ENCODE results near the gene ANKRD22.

ANKRD22 gene

DNA sequence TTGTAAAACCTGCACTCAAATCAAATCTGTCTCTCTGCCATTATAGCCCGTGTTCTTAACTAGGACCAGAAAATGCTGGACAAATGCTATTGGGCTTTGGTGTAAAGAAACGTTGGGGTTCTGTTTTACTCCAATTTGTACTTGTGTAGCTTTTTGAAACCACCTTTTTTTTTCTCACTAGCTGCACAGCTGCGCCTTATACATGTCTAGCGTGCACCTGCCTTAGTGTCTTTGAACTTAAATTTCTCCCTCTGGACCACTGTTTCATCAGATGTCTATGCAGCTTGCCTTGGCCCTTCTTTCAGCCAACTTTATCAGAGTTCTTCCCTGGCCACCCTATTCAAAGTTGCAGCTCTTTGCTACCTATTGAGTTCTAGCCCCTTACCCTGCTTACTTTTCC, 42.0 kb downstream of the ANKRD22 start:
- no peak for TF ChIP-seq GATA1 (IDR thresholded peaks at IDR 0.05; ENCODE audit: low read depth, low read length)
- TF ChIP-seq POLR2A (IDR thresholded peaks at IDR 0.05; ENCODE audit: low read length): no peak
- no peak for DNase-seq

DNA sequence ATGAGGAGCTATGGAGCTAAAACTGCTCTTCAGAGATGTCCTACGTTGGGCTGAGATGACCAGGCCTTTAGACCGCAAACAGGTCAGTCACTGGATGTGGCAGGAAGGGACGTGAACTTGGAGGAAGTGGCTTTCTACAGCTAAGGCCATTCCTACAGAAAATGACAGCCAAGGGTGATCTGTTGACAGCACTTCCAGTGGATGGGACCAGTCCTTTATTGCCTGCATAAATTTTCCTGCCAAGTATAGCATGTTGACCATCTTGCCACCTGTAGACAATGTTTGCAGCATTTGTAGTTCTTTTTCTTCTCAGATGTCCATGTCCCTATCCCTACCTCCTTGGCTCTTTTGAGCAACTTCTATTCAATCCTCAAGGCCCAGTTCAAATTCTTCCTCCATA, 45.7 kb downstream of the ANKRD22 start:
- TF ChIP-seq GATA1 (IDR thresholded peaks at IDR 0.05; ENCODE audit: low read depth, low read length) (no peak), POLR2A (IDR thresholded peaks at IDR 0.05; ENCODE audit: low read length) (no peak)
- DNase-seq: no peak

DNA sequence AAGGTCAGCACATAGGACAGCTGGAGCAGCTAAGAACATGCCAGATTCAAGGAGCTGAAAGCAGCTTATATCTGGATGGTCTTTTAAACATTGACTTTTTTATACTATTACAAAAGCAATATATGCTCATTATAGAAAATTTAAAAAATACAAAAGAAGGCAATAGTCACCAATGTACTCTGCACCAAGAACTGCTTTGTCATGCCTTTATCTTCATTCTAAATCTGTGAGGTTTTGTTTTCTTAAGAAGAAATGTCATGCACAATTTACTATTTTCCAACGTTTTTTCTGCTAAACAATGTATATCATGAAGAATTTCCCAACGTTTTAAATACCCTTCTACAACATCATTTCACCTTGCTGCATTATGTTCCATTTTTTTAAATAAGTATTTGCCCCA, 46.3 kb downstream of the ANKRD22 start:
- DNase-seq: no peak
- TF ChIP-seq GATA1 (IDR thresholded peaks at IDR 0.05; ENCODE audit: low read depth, low read length) (no peak), POLR2A (IDR thresholded peaks at IDR 0.05; ENCODE audit: low read length) (no peak)

DNA sequence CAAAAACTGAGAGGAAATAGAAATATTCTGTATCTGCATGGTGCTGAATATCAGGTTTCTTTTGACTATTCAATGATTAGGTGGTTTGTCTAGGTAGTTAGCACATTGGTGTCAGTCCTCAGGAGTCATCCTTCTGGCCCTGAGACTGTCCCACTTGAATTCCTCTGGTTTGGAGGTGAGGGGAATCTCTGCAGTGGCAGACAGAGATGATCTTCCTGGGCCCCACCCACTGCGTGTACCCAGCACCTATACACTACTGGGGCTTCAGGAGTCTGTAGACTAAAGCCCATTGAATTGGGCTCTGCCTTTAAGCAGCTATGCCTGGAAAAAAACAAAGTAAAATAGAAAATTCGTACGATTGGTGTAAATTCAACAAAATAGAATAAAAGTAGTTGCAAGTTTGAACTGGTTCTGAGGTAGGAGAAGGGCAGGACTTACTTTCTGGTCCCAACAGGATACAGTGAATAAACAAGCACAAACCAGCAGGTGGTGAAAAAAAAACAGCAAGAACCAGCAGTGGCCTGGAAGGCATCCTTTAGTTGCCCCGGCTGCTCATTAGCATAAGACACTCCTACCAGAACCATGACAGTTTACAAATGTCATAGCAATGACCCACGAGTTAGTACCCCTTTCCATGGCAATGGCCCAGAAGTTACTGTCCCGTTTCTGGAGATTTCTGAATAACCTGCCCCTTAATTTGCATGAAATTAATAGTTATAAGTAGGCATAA, 47.4 kb downstream of the ANKRD22 start:
- no peak for TF ChIP-seq POLR2A (IDR thresholded peaks at IDR 0.05; ENCODE audit: low read length)
- TF ChIP-seq GATA1 (IDR thresholded peaks at IDR 0.05; ENCODE audit: low read depth, low read length): no peak
- DNase-seq: no peak

DNA sequence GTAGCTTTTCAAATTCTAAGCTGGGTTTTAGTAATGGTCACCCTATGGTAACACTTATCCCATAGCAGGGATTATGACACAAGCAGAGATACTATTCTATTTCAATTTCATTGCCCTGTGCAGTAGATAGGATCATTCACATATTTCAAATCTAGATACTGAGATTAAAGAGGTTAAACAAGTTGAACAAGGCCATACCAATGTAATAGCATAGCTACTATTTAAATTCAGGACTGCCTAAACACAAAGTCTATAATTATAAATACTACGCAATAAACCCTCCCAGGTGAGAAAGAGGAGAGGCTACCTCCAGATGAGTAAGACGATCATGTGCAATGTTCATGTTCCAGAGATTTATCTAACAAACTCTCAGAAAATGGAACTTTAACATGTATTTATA, 48.0 kb downstream of the ANKRD22 start:
- DNase-seq: no peak
- TF ChIP-seq GATA1 (IDR thresholded peaks at IDR 0.05; ENCODE audit: low read depth, low read length) (no peak), POLR2A (IDR thresholded peaks at IDR 0.05; ENCODE audit: low read length) (no peak)

DNA sequence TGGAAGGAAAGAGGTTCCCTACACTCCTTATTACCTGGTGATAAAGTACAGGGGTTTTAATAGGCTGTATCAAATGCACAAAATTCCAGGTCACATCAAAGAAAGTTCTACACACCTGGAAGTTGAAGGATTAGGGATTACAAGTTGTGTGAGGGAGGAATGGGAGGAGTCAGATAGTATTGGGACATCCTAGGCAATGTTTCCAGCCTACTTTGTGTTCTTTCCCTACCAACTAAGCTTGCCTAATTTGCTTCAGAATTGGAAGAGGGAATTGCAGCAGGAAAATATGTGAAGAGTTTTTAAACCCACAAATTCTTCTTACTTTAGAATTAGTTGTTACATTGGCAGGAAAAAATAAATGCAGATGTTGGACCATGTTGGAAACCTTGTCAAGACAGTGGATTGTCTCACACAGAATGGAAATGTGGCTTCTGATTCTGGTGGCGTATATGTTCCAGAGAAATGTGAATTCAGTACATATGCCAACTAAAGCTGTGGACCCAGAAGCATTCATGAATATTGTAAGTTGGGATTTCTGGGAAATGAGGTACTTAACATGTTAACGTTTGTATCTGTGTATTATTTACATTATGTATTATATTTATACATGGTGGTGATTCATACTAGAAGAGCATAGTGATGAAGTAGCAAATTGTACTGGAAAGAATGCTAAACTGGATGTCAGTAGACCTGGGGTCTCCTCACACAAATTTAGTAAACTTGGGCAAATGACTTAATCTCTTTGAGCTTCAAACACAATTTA, 48.9 kb downstream of the ANKRD22 start, which contains the start of gene LIPM:
LIPM (plus strand) TSS at position 208 of the 763 bp plus-strand sequence; CDS start at position 375, 167 bp downstream.
- TF ChIP-seq GATA1 (IDR thresholded peaks at IDR 0.05; ENCODE audit: low read depth, low read length): no peak
- no peak for DNase-seq

DNA sequence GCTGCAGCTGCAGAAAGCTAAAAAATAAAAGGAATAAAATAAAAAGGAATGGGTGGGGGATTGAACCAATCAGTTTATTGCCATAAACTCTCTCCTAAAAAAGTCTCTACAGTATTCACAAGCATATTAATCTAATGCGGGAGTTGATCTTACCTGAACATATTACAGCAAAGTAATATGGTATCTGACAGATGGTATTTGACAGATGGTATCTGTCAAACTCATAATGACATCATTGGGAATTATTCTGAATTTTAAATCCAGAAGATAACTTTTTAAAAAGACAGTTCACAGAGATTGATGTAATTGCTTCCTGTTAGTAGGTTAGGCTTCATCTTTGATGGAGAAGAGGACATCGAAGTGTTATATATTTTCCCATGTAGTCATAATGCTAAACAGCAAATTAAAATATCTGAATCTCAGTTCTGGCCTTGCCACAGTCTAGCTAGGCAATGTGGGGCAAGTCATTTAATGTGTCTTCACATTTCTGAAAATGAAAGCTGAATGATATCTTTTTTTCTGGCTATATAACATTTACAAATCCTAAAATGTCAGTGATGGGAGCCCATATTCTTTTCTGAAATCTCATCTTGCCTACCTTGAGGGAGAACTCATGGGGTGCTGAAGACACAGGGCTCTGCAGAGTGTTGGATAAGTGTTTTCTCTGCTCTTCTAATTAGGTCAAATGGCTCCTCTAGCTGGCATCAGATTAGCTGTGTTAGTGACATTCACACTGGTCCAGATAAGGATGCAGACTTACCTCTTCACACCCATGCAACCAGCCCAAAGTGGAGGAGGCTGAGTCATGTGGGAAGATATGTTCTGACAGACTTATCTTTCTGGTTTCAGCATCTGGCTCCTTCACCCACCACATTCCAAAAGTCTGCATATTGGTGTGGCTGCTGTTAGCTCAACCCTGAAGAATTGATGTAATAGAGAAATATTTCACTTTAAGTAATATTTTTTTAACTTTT, 51.2 kb downstream of the ANKRD22 start:
- peak; percentile 67 to 82 for DNase-seq
- TF ChIP-seq POLR2A (IDR thresholded peaks at IDR 0.05; ENCODE audit: low read length): no peak
- no peak for TF ChIP-seq GATA1 (IDR thresholded peaks at IDR 0.05; ENCODE audit: low read depth, low read length)

DNA sequence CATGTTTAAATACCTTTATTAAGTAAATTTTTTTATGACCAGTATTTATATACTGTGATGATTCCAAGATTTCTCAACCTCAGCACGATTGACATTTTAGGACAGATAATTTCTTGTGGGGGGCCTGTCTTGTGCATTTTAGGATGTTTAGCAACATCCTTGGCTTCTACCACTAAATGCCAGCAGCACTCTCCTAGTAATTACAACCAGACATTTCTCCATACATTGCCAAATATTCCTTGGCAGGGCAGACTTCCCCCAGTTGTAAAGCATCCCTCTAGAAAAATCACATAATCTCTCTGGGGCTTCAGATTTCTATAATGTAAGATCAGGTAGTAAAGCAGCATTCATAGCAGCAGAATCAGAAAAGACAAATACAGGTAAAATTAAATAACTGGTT, 56.9 kb downstream of the ANKRD22 start:
- TF ChIP-seq POLR2A (IDR thresholded peaks at IDR 0.05; ENCODE audit: low read length): no peak
- TF ChIP-seq GATA1 (IDR thresholded peaks at IDR 0.05; ENCODE audit: low read depth, low read length): no peak

DNA sequence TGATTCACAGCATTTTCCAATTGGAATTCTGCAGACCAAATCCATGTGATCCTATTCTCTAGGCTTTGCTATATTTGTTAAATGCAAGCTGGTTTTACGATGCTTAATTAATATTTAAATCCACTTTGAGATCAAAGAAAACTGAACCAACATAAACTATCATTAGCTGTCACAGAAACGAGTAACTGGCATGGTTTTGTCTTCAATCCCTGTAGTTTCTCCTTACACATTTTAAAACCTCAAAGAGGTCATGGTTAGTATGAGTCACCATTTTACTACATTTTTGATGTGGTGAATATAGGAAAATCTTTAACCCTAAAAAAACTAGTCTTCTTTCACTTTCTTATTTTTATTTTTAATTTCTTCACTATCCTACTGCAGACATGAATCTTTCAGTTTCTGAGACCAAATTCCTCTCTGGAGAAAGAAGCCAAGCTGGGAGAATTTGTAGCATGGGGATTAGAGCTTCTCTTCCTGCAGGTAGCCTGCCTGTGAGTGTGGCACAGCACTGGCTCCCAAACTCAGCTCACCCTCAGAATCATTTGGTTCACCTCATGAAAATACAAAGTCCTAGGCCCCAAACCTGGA, 57.8 kb downstream of the ANKRD22 start:
- DNase-seq: no peak
- TF ChIP-seq POLR2A (IDR thresholded peaks at IDR 0.05; ENCODE audit: low read length) (no peak), GATA1 (IDR thresholded peaks at IDR 0.05; ENCODE audit: low read depth, low read length) (no peak)

More for the DNA sequence above, 56.9 kb downstream of the ANKRD22 start:
- DNase-seq: no peak

DNA sequence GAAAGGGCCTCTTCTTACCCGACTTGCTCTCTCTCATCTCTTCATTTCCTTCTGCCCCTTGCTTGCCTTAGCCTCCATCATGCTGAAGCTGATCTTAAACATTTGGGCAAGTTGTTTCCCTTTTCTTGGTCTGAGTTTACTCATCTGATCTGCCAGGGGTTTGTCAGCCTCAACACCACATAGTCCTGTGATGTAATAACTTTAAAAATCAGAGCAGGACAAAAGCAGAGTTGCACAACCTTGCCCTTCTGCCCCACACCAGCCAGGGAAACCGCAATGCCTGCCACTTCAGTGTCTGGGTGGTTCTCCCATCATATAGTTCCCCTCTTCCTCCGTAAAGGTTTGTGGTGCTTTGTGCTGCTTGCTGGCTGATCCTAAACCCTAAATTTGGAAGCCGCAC, 59.0 kb downstream of the ANKRD22 start:
- no peak for TF ChIP-seq POLR2A (IDR thresholded peaks at IDR 0.05; ENCODE audit: low read length)
- TF ChIP-seq GATA1 (IDR thresholded peaks at IDR 0.05; ENCODE audit: low read depth, low read length): no peak
- DNase-seq: no peak

DNA sequence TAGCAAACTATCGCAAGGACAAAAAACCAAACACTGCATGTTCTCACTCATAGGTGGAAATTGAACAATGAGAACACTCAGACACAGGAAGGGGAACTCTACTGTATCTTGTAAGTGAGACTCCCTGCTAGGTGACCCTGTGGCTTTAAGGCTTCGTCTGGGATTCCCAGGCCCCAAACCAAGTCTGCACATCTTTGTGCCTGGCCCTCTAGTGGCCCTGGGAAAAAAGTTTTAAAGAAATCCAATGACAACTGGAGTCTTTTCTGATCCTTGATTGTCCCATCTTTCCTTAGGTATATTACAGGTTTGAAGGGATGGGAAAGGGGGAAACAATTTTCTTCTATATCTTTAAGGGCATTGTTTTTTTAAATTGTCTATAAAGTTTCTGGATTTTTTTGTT, 59.7 kb downstream of the ANKRD22 start:
- DNase-seq: peak in 1 of 2 experiments; percentile 14
- TF ChIP-seq GATA1 (IDR thresholded peaks at IDR 0.05; ENCODE audit: low read depth, low read length): no peak
- TF ChIP-seq POLR2A (IDR thresholded peaks at IDR 0.05; ENCODE audit: low read length): no peak

DNA sequence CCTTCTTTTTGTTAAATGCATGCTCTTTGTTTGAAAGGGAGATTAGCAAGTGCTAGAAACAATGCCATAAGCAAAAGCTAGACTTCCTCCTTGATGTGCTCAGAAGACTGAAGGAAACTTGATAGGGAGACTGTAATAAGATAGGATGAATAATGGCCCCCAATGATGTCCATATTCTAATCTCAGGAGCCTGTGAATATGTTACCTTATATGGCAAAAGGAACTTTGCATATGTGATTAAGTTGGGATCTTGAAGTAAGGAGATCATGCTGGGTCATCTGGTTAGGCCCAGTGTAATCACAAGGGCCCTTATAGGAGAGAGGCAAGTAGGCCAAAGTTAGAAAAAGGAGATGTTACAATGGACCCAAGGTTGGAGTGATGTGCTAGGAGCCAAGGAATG, 62.7 kb downstream of the ANKRD22 start:
- DNase-seq: no peak
- no peak for TF ChIP-seq POLR2A (IDR thresholded peaks at IDR 0.05; ENCODE audit: low read length)
- no peak for TF ChIP-seq GATA1 (IDR thresholded peaks at IDR 0.05; ENCODE audit: low read depth, low read length)

DNA sequence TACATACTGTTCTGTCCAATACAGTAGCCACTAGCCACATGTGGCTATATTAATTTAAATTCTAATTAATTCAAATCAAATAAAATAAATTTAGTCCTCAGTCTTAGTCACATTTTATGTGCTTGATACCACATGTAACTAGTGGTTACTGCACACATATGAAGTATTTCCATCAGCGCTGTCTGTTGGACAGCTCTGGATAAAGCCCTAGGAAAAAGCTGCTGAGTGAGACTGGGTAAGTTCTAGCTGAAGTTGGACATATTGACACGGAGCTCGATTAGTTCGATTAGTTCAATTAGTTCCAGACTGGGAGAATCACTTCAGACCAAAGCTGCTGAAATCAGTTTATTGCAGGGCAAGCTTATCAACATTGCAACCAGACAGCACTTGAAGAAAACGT, 64.2 kb downstream of the ANKRD22 start:
- DNase-seq: no peak
- TF ChIP-seq POLR2A (IDR thresholded peaks at IDR 0.05; ENCODE audit: low read length) (no peak), GATA1 (IDR thresholded peaks at IDR 0.05; ENCODE audit: low read depth, low read length) (no peak)

Measured in erythroblast (primary cell).